ENCODE measurements around the gene MOB2.

DNA sequence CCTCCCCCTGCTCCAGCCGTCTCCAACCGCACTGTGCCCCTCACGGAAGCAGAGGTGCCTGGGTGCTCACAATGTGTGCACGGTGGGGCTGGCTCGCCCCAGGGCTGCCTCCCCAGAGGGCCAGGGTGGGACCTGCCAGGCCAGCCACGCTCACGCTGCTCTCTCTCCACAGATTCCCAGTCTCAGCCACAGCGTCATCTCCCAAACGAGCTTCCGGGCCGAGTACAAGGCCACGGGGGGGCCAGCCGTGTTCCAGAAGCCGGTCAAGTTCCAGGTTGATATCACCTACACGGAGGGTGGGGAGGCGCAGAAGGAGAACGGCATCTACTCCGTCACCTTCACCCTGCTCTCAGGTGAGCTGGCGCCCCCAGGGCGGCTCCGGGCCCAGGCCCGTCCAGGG is 30.4 kb downstream of the MOB2 start:
- TF ChIP-seq CTCF (conservative IDR thresholded peaks at IDR 0.05), result no peak
- no peak for TF ChIP-seq EZH2 (IDR thresholded peaks at IDR 0.05; ENCODE audit: low read depth)

Measured in PC-9 (cell line).